ENCODE data around the gene DYNC1I1. TPM values are rescaled to one million over a fixed set of nuclear protein-coding genes. Genes with fewer than 3 reads are reported as not detected.

The DYNC1I1 gene
- total and polyA plus RNA-seq, 2 donors (not counting 3 experiments of a cell fraction or from before 2014, with no cell fraction given) = 1.8 to 3.6 TPM

DNA sequence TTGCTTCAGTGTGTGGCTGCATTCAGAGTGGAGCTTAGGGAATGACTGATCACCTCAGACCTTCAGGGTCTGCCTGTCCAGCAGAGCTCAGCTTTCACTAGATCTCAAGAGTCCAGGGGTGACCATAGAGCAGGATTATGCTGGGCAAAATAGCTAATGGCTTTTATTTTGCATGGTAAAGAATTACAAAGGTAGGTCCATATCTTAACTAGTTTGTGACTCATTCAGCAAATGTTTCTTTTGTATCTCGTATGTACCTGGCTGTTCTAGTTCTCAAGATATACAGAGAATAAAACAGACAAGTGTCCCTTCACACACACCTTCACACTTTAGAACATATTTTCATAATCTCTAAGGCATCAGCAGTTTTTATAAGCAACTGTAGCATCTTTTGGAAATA lies 180.5 kb downstream of the DYNC1I1 start:
- ChIA-PET CTCF (interaction anchor here (1.2 to 1.5 kb wide), 2 partner anchors 21 to 1075 kb away, joined by 3 to 5 read pairs; no protein-coding TSS in a partner anchor), POLR2A (no interaction called here)
- peaks cover 5 to 7% of the 10 kb centered on the region in 2 experiments for H3K27me3 ChIP-seq (ENCODE audit: control insufficient read depth in 2 of 2, insufficient read depth in 2 of 2, low read length in 2 of 2)
- TF ChIP-seq JUN (IDR thresholded peaks at IDR 0.05; ENCODE audit: borderline replicate concordance, insufficient read depth, insufficient read length, low read depth) = no peak
- no peak for TF ChIP-seq EZH2 (IDR thresholded peaks at IDR 0.05; ENCODE audit: borderline replicate concordance, low read depth, low read length, severe bottlenecking)
- TF ChIP-seq, protein P1, sequence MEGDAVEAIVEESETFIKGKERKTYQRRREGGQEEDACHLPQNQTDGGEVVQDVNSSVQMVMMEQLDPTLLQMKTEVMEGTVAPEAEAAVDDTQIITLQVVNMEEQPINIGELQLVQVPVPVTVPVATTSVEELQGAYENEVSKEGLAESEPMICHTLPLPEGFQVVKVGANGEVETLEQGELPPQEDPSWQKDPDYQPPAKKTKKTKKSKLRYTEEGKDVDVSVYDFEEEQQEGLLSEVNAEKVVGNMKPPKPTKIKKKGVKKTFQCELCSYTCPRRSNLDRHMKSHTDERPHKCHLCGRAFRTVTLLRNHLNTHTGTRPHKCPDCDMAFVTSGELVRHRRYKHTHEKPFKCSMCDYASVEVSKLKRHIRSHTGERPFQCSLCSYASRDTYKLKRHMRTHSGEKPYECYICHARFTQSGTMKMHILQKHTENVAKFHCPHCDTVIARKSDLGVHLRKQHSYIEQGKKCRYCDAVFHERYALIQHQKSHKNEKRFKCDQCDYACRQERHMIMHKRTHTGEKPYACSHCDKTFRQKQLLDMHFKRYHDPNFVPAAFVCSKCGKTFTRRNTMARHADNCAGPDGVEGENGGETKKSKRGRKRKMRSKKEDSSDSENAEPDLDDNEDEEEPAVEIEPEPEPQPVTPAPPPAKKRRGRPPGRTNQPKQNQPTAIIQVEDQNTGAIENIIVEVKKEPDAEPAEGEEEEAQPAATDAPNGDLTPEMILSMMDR (IDR thresholded peaks at IDR 0.05; ENCODE audit: extremely low read depth in 1 of 2, insufficient read depth in 1 of 2, low read depth in 1 of 2, low read length in 2 of 2) = no peak
- TF ChIP-seq, protein P2, sequence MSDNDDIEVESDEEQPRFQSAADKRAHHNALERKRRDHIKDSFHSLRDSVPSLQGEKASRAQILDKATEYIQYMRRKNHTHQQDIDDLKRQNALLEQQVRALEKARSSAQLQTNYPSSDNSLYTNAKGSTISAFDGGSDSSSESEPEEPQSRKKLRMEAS (IDR thresholded peaks at IDR 0.05; ENCODE audit: insufficient read depth, insufficient read length) = no peak
- TF ChIP-seq FOS (IDR thresholded peaks at IDR 0.05; ENCODE audit: borderline replicate concordance, insufficient read depth, low read length) = no peak
- FAIRE-seq = no peak
- H3K4me1 ChIP-seq (ENCODE audit: control insufficient read depth, extremely low read depth, insufficient read depth, low read length) = no peaks in the 10 kb centered on the region
- H2AFZ ChIP-seq (ENCODE audit: low read depth, low read length) = no peak overlapping the region
- no peaks in the 10 kb centered on the region for H3K36me3 ChIP-seq (ENCODE audit: control insufficient read depth in 2 of 2, extremely low read depth in 1 of 2, insufficient read depth in 2 of 2, low read length in 2 of 2)
- no peaks in the 10 kb centered on the region for H3K9me1 ChIP-seq (replicated peaks; ENCODE audit: control insufficient read depth, extremely low read depth, insufficient read depth, low read length)
- intact Hi-C loops (cut with micrococcal nuclease) = no loop called here
- no peaks in the 10 kb centered on the region for H3K9me3 ChIP-seq (replicated peaks; ENCODE audit: control insufficient read depth, insufficient read depth, low read length)
- H3K4me3 ChIP-seq (replicated peaks in 1 of 3; ENCODE audit: insufficient read depth in 1 of 3, low read depth in 1 of 3, low read length in 3 of 3) = no peak overlapping the region
- no peaks in the 10 kb centered on the region for H4K20me1 ChIP-seq (replicated peaks; ENCODE audit: control insufficient read depth, extremely low read depth, insufficient read depth, low read length)
- H3K4me2 ChIP-seq (ENCODE audit: insufficient read depth, low read length) = no peak overlapping the region
- no peak overlapping the region for H3K27ac ChIP-seq (ENCODE audit: insufficient read depth, low read depth, low read length)
- DNase-seq (ENCODE audit: low read depth, low spot score) = no peak
- no peaks in the 10 kb centered on the region for H3K79me2 ChIP-seq (ENCODE audit: control insufficient read depth, insufficient read depth, low read length)
- BruUV-seq (replicated peaks) = no TSS peak
- dilution Hi-C loops (cut with MboI; ENCODE audit: extremely low pct_ligation_motif_present, low sequenced_read_pairs) = no loop called here
- H3K9ac ChIP-seq (replicated peaks; ENCODE audit: extremely low read depth, insufficient read depth, low read length) = no peak overlapping the region

DNA sequence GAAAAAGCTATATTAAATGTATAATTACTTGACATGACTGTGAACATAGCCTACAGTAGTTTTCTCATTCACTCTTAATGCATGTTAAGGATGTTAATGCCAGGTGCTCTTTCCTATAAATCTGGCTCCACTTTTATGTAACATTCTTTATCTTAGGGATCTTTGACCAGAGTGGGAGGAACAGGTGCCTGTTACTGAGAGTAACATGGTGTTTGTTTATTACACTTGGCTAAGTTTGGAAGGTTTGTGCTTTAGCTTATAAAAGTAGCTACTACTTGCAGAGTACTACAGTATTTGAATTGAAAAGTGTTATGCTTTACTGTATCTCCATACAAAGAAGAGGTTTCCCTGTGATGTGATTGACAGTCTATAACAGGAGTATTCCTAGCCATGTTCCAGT lies 183.4 kb downstream of the DYNC1I1 start:
- no peaks in the 10 kb centered on the region for H3K4me1 ChIP-seq (ENCODE audit: control insufficient read depth, extremely low read depth, insufficient read depth, low read length)
- CTCF ChIA-PET = no interaction called here
- intact Hi-C loops (cut with micrococcal nuclease) (no loop called here), dilution Hi-C loops (cut with MboI; ENCODE audit: extremely low pct_ligation_motif_present, low sequenced_read_pairs) (no loop called here)
- peaks cover 5 to 10% of the 10 kb centered on the region in 2 experiments for H3K27me3 ChIP-seq (ENCODE audit: control insufficient read depth in 2 of 2, insufficient read depth in 2 of 2, low read length in 2 of 2)
- no peak for TF ChIP-seq GATA2 (IDR thresholded peaks at IDR 0.05; ENCODE audit: insufficient read depth, insufficient read length, low read depth, low read length)
- TF ChIP-seq, protein P1 (IDR thresholded peaks at IDR 0.05; ENCODE audit: extremely low read depth in 1 of 2, insufficient read depth in 1 of 2, low read depth in 1 of 2, low read length in 2 of 2) = no peak
- TF ChIP-seq MYC (IDR thresholded peaks at IDR 0.05; ENCODE audit: low read depth, low read length) = no peak
- no peak for TF ChIP-seq POLR2AphosphoS5 (IDR thresholded peaks at IDR 0.05; ENCODE audit: insufficient read depth, low read depth, low read length)
- no TSS peak for BruUV-seq (replicated peaks)
- H3K4me3 ChIP-seq (replicated peaks in 1 of 3; ENCODE audit: insufficient read depth in 1 of 3, low read depth in 1 of 3, low read length in 3 of 3) = no peak overlapping the region
- FAIRE-seq (no peak), DNase-seq (ENCODE audit: low read depth, low spot score) (no peak)
- H3K27ac ChIP-seq (ENCODE audit: insufficient read depth, low read depth, low read length) = no peak overlapping the region
- H3K79me2 ChIP-seq (ENCODE audit: control insufficient read depth, insufficient read depth, low read length) = no peaks in the 10 kb centered on the region
- H3K36me3 ChIP-seq (ENCODE audit: control insufficient read depth in 2 of 2, extremely low read depth in 1 of 2, insufficient read depth in 2 of 2, low read length in 2 of 2) = no peaks in the 10 kb centered on the region
- no peak overlapping the region for H3K4me2 ChIP-seq (ENCODE audit: insufficient read depth, low read length)
- H2AFZ ChIP-seq (ENCODE audit: low read depth, low read length) = no peak overlapping the region
- H3K9me1 ChIP-seq (replicated peaks; ENCODE audit: control insufficient read depth, extremely low read depth, insufficient read depth, low read length) = no peaks in the 10 kb centered on the region
- H3K9ac ChIP-seq (replicated peaks; ENCODE audit: extremely low read depth, insufficient read depth, low read length) = no peak overlapping the region
- no peaks in the 10 kb centered on the region for H3K9me3 ChIP-seq (replicated peaks; ENCODE audit: control insufficient read depth, insufficient read depth, low read length)
- no peaks in the 10 kb centered on the region for H4K20me1 ChIP-seq (replicated peaks; ENCODE audit: control insufficient read depth, extremely low read depth, insufficient read depth, low read length)
- POLR2A ChIA-PET = no interaction called here
